NB4 (cell line): ENCODE results near the gene ZMYM3.

ENCODE experiments used
- MAX ChIP-seq: IDR thresholded peaks from 2 replicates; pipeline ENCODE4 v1.6.1; 2011; ENCODE audit warnings: low read depth, low read length
- MYC ChIP-seq: IDR thresholded peaks from 2 replicates; pipeline ENCODE4 v1.6.1; 2011; ENCODE audit warnings: low read depth, low read length
- POLR2A ChIP-seq: IDR thresholded peaks from 2 replicates; pipeline ENCODE4 v1.6.1; 2011; ENCODE audit warnings: mild to moderate bottlenecking; ENCODE audit not compliant: insufficient read length; ENCODE audit errors: extremely low read depth
- TF ChIP-seq, protein P1 (sequence below): IDR thresholded peaks from one replicate; pipeline ENCODE4 v1.5.1; 2012; ENCODE audit warnings: low read depth, low read length

GRCh38 chrX:71251466-71251973, 2.4 kb downstream of the ZMYM3 start:
- no peak for TF ChIP-seq POLR2A
- TF ChIP-seq, protein P1, sequence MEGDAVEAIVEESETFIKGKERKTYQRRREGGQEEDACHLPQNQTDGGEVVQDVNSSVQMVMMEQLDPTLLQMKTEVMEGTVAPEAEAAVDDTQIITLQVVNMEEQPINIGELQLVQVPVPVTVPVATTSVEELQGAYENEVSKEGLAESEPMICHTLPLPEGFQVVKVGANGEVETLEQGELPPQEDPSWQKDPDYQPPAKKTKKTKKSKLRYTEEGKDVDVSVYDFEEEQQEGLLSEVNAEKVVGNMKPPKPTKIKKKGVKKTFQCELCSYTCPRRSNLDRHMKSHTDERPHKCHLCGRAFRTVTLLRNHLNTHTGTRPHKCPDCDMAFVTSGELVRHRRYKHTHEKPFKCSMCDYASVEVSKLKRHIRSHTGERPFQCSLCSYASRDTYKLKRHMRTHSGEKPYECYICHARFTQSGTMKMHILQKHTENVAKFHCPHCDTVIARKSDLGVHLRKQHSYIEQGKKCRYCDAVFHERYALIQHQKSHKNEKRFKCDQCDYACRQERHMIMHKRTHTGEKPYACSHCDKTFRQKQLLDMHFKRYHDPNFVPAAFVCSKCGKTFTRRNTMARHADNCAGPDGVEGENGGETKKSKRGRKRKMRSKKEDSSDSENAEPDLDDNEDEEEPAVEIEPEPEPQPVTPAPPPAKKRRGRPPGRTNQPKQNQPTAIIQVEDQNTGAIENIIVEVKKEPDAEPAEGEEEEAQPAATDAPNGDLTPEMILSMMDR: no peak
- TF ChIP-seq MYC: no peak
- no peak for TF ChIP-seq MAX
